Dedifferentiated amniotic fluid mesenchymal stem cell (primary cell): Measurements from ENCODE around the gene ZNF576.
A peak's percentile ranks its signal among the peaks of the same experiment; 100 is the strongest.
"Not testable (repeated sequence)": the region's sequence is repeated elsewhere in the genome, so short reads cannot be mapped to it uniquely, and the experiment has no call there.

ENCODE experiments used
- DNase-seq: peaks from one replicate; pipeline ENCODE4 v3.0.0-alpha.2; 2016; ENCODE audit errors: extremely low spot score

Gene ZNF576

DNA sequence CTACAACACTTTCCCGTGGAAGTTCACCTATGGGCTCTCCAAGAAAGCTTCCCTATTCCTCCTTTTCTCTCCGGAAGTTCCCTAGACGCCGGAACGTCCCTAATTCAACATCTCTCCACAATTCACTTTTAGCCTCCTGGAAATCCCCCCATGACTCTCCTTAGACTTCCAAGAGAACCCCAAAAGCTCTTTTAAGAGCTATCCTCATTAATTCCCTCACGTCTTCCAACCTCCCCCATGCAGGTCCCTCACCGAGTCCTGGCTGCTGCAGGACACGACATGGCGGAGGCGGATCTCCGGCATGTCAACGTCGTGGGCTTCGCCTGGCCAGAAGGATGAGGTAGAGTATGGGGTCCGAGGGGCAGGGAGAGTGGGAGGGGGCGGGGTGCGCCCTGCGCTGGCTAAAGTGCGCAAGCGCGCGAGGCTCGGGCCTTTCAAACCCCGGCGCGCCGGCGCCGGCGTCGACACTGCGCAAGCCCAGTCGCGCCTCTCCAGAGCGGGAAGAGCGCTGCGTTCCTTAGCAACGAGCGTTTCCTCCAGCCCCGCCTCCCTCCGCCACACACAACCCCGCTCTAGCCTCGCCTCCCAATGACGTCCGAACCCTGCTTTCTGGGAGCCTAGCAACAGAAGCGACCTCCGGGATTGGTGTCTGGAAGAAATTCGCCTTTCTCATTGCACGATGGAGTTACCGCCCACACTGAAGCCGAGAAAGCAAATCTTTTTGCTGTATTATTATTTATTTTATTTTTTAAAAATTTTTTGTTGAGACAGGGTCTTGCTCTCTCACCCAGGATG lies 21.0 kb upstream of the ZNF576 start, which contains the start of the genes PINLYP and XRCC1:
TSS of gene PINLYP (plus strand) at position 646 of the 795 bp plus-strand sequence. CDS start 1,391 bp downstream, outside the sequence.
TSS of gene XRCC1 (minus strand) at position 372 of the 795 bp plus-strand sequence. CDS start at position 303, 69 bp downstream.
- peak; percentile 99 for DNase-seq

DNA sequence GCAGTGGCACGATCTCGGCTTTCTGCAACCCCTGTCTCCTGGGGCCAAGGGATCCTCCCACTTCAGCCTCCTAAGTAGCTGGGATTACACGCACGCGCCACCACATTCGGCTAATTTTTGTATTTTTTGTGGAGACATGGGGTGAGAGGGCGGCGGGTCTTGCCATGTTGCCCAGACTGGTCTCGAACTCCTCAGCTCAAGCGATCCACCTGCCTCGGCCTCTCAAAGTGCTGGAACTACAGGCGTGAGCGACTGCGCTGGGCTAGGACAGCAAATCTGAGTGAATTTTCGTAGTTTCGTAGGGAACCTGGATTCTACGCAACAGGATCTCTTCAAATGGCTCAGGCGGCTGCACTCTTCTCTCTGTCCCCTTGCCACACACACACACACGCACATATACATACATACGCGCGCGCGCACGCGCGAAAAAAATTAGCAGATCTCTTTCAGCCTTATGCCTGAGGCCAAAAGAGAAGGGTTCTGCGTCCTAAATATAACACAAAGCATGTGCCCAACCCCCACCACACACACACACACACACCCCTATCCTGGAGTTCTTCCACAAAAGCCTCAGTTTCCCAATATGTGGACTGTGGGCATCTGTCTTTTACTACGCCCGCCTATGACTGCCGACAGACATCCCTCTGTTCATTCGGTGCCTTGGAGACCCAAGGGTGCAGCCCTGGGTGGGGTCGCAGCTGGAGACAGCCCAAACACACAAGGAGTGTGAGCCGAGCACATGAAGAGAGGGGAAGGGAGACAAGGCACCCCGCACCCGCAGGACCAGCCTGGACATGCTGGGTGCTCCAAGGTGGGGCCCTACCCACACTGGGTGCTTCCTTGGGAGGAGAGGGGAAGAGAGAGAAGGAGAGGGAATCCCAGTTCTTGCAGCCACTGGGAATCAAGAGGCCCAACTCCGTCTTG lies 20.2 kb upstream of the ZNF576 start:
- DNase-seq: no peak

DNA sequence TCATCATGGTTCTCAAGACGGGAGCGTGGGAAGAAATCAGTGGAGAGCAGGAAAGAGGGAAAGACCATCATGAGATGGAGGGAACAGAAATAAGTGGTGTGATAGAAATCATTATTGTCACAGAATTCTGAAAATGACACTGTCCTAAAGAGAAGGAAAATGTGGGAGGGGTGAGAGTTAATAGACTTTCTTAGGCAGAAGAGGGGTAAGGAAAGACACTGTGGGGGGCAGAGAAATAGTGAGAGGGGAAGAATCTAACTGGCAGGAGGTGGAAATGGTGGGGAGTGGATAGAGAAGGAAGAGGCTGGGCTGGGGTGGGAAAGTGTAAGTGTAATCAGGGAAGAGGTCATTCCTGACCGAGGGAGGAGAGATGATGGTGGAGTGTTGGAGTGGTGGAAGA lies 17.6 kb upstream of the ZNF576 start:
- DNase-seq: no peak

GRCh38 chr19:43581467-43581866 lies 14.9 kb upstream of the ZNF576 start:
- DNase-seq: no peak

DNA sequence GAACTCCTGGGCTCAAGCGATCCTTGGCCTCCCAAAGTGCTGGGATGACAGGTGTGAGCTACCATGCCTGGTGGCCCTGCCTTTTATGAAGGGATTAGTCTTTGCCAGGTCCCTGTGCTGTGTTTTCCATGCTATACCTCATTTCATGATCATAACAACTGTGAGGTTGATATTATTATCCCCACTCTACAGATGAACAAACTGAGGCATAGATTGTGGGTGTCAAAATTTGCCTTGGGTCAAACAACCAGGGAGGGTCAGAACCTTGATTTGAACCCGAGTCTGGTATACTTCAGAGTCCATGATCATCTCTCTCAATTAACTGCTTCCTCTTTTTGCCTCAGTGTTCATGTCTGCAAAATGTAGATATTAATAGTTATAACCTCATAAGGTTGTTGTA lies 13.9 kb upstream of the ZNF576 start:
- no peak for DNase-seq

DNA sequence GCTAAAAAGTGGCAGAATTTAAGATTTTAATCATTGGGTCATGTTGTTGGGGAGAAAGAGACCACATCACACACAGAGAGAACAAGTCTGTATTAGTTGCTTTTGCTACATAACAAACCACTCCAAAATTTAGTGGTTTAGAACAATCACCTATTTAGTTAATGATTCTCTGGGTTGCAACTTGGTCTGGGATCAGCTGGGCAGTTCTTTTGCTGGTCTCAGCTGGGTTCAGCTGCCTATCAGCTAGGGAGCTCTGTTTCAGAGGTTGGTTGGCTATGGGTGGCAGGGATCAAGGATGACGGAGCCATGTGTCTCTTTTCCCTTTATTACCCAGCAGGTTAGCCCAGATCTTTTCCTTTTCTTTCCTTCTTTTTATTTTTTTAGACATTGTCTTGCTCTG lies 11.9 kb upstream of the ZNF576 start:
- no peak for DNase-seq

- DNase-seq: no peak
These were observed 10.0 kb upstream of the ZNF576 start for GRCh38 chr19:43586346-43586745.

- DNase-seq: not testable (repeated sequence)
These were observed 9.4 kb upstream of the ZNF576 start for GRCh38 chr19:43587029-43587428.

DNA sequence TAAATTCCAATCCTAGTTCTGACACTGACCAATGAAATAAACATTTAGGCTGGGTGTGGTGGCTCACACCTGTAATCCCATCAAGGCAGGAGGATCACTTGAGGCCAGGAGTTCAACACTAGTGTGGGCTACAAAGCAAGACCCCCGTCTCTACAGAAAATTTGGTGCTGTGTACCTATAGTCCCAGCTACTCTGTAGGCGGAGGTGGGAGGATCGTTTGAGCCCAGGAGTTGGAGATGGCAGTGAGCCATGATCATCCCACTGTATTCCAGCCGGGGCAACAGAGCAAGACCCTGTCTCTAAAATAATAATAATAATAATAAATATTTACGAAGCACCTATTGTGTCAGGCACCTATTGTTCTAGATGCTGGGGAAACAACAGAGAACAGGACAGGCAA lies 7.1 kb upstream of the ZNF576 start:
- DNase-seq: no peak

- DNase-seq: no peak
These were observed 6.7 kb upstream of the ZNF576 start for GRCh38 chr19:43589678-43590077.

DNA sequence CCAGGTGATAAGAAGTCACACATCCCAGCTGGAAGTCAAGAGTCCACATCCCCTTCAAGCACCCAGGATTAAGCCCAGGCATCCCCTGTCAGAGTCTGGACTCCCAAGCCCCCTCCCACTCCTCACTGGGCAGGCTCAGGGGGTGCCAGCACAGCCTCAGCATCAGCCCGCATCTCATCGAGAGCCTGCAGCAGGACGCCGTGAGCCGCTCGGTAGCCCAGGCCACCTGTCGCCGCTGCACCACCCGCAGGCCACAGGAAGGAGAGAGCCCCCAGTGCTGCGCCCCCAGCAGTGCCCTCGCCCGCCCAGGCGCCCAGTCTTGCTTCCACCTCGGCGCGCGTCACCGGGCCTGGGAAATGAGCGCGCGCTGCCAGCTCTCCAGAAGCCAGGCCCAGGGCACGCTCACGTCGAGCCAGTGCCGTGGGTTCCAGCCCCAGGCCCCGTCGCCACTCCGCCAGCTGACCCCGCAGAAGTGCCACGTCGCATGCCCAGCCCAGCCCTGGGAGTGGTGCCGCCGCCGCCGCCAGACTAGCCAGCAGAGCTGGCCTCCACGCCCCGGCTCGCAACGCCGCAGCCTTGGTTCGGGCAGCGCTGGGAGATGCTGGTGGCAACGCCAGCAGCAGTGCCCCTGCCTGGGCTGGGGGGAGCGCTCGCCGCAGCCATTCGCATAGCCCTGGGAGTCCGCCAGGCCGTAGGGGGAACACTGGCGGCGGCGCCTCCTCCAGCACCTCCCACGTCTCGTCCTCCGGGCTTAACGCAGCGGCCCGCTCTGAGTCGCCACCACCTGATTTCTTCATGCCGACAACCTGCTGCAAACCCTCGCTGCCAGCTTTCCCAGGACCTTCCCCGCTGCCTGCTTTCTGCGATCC lies 4.3 kb upstream of the ZNF576 start:
- no peak for DNase-seq

- DNase-seq: no peak
These were observed 3.5 kb upstream of the ZNF576 start for GRCh38 chr19:43592800-43593350.

- no peak for DNase-seq
These were observed 2.2 kb upstream of the ZNF576 start for GRCh38 chr19:43594081-43594697.

- peak; percentile 38 for DNase-seq
These were observed 1.4 kb upstream of the ZNF576 start for GRCh38 chr19:43594710-43595604.

DNA sequence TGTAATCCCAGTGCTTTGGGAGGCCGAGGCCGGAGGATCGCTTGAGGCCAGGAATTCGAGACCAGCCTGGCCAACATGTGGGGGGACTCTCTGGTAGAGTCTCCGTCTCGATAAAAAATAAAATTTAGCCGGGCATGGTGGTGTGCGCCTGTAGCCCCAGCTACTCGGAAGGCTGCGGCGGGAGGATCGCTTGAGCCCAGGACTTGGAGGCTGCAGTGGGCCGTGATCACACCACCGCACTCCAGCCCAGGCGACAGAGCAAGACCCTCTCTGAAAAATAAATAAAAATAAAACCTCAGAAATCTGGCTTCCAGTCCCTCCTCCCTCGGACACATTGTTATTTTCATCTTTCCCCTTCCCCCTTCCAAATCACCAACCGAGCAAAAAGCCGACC lies 793 bp upstream of the ZNF576 start:
- no peak for DNase-seq

- no peak for DNase-seq
These were observed 557 bp downstream of the ZNF576 start for GRCh38 chr19:43596842-43597461.

- no peak for DNase-seq
These were observed 1.5 kb downstream of the ZNF576 start for GRCh38 chr19:43597876-43598275.

GRCh38 chr19:43598445-43599240 lies 2.2 kb downstream of the ZNF576 start:
- no peak for DNase-seq
